DOHH2 (cell line): ENCODE data around the gene GALNT12.

Source experiments
- H3F3A ChIP-seq: fragments of 200-600 bp; sonication (generic), shearing (Covaris generic); 2 replicates; pipeline ENCODE4 v1.6.0; 2016; ENCODE audit warnings: antibody characterized with exemption, mild to moderate bottlenecking; ENCODE audit not compliant: control insufficient read depth, insufficient read depth
- H3K27ac ChIP-seq: fragments of 200-600 bp; sonication (generic); 2 replicates; pipeline ENCODE4 v1.5.1; 2014; ENCODE audit warnings: low read depth, mild to moderate bottlenecking, low read length, moderate library complexity
- H3K27me3 ChIP-seq: fragments of 200-600 bp; sonication (generic); 2 replicates; pipeline ENCODE4 v1.6.1; 2014; ENCODE audit warnings: mild to moderate bottlenecking, low read length, mixed read lengths; ENCODE audit not compliant: control insufficient read depth
- H3K36me3 ChIP-seq: fragments of 200-600 bp; sonication (generic); 2 replicates; pipeline ENCODE4 v1.6.1; 2014; ENCODE audit warnings: mild to moderate bottlenecking, low read length, moderate library complexity, mixed read lengths; ENCODE audit not compliant: control insufficient read depth
- H3K4me1 ChIP-seq: fragments of 200-600 bp; sonication (generic); 2 replicates; pipeline ENCODE4 v1.6.1; 2014; ENCODE audit warnings: mild to moderate bottlenecking, low read length, mixed read lengths; ENCODE audit not compliant: control insufficient read depth
- H3K4me2 ChIP-seq: fragments of 200-600 bp; sonication (generic); 2 replicates; pipeline ENCODE4 v1.6.0; 2014; ENCODE audit warnings: mild to moderate bottlenecking, low read length, moderate library complexity
- H3K4me3 ChIP-seq: fragments of 200-600 bp; sonication (generic); 2 replicates; pipeline ENCODE4 v1.5.1; 2014; ENCODE audit warnings: mild to moderate bottlenecking, low read length, mixed read lengths
- H3K79me2 ChIP-seq: fragments of 200-600 bp; sonication (generic); 2 replicates; pipeline ENCODE4 v1.6.1; 2014; ENCODE audit warnings: mild to moderate bottlenecking, low read length, mixed read lengths; ENCODE audit not compliant: control insufficient read depth
- H3K9me2 ChIP-seq: fragments of 200-600 bp; sonication (generic); replicated peaks from 2 replicates; pipeline ENCODE4 v1.6.1; 2014; ENCODE audit warnings: mild to moderate bottlenecking, low read length, mixed read lengths; ENCODE audit not compliant: control insufficient read depth
- H3K9me3 ChIP-seq: fragments of 200-600 bp; sonication (generic); 2 replicates; pipeline ENCODE4 v1.6.1; 2014; ENCODE audit warnings: antibody characterized with exemption, low read length, mixed read lengths; ENCODE audit not compliant: control insufficient read depth, insufficient read depth
- H4K20me1 ChIP-seq: fragments of 200-600 bp; sonication (generic); 2 replicates; pipeline ENCODE4 v1.6.0; 2014; ENCODE audit warnings: low read depth, mild to moderate bottlenecking, antibody characterized with exemption, low read length, moderate library complexity; ENCODE audit not compliant: control insufficient read depth, insufficient read depth
- CTCF ChIP-seq: fragments of 200-600 bp; sonication (generic); IDR thresholded peaks from one replicate; pipeline ENCODE4 v1.5.1; 2014; ENCODE audit warnings: antibody characterized with exemption, mild to moderate bottlenecking, low read depth, low read length; ENCODE audit not compliant: poor library complexity, severe bottlenecking
- EZH2phosphoT487 ChIP-seq: fragments of 200-600 bp; sonication (generic); IDR thresholded peaks from 2 replicates; pipeline ENCODE4 v1.6.1; 2017; ENCODE audit warnings: borderline replicate concordance, mild to moderate bottlenecking, antibody characterized with exemption, low read length, moderate library complexity, mixed read lengths

The GALNT12 gene

GRCh38 chr9:98874721-98875255 is 67.3 kb downstream of the GALNT12 start:
- H3K36me3 ChIP-seq = no peaks in the 10 kb centered on the region
- H3K9me2 ChIP-seq = no peaks in the 10 kb centered on the region; the same call in 1 of the 2 replicates
- TF ChIP-seq EZH2phosphoT487 (no peak), CTCF (no peak)

GRCh38 chr9:98875536-98875935 is 68.1 kb downstream of the GALNT12 start:
- no peaks in the 10 kb centered on the region for H3K9me3 ChIP-seq
- no peak for TF ChIP-seq EZH2phosphoT487
- TF ChIP-seq CTCF = no peak

More at GRCh38 chr9:98874721-98875255, 67.3 kb downstream of the GALNT12 start:
- Histone ChIP-seq H3K27me3 (no peaks in the 10 kb centered on the region), H3K9me3 (no peaks in the 10 kb centered on the region), H4K20me1 (no peaks in the 10 kb centered on the region), H3K79me2 (no peaks in the 10 kb centered on the region), H3K4me3 (no peak overlapping the region), H3K4me1 (no peaks in the 10 kb centered on the region), H3F3A (no peaks in the 10 kb centered on the region), H3K27ac (no peak overlapping the region), H3K4me2 (no peak overlapping the region)

GRCh38 chr9:98877311-98877710 is 69.8 kb downstream of the GALNT12 start:
- H3K9me3 ChIP-seq = no peaks in the 10 kb centered on the region
- no peaks in the 10 kb centered on the region for H3K79me2 ChIP-seq
- no peak for TF ChIP-seq CTCF
- no peak for TF ChIP-seq EZH2phosphoT487
- no peaks in the 10 kb centered on the region for H3F3A ChIP-seq
- H3K4me2 ChIP-seq = no peak overlapping the region
- H3K4me3 ChIP-seq = no peak overlapping the region
- no peaks in the 10 kb centered on the region for H3K4me1 ChIP-seq
- no peaks in the 10 kb centered on the region for H3K36me3 ChIP-seq
- no peaks in the 10 kb centered on the region for H3K9me2 ChIP-seq
- H3K27me3 ChIP-seq = 0 out of 2 replicates have a peak, but pooled peaks cover 7% of the 10 kb centered on the region
- H4K20me1 ChIP-seq = no peaks in the 10 kb centered on the region
- no peak overlapping the region for H3K27ac ChIP-seq

More at GRCh38 chr9:98875536-98875935, 68.1 kb downstream of the GALNT12 start:
- no peaks in the 10 kb centered on the region for H4K20me1 ChIP-seq
- H3K27me3 ChIP-seq = 0 out of 2 replicates have a peak, but pooled peaks cover 4% of the 10 kb centered on the region
- no peaks in the 10 kb centered on the region for H3K9me2 ChIP-seq
- no peak overlapping the region for H3K4me2 ChIP-seq
- no peaks in the 10 kb centered on the region for H3K79me2 ChIP-seq
- H3K36me3 ChIP-seq = no peaks in the 10 kb centered on the region
- H3F3A ChIP-seq = no peaks in the 10 kb centered on the region
- no peaks in the 10 kb centered on the region for H3K4me1 ChIP-seq
- H3K27ac ChIP-seq = no peak overlapping the region
- no peak overlapping the region for H3K4me3 ChIP-seq
